Common myeloid progenitor, CD34-positive (primary cell): ENCODE data around the gene MEG3.
A peak's percentile ranks its signal among the peaks of the same experiment; 100 is the strongest.

Experiments
- CTCF ChIA-PET: fragments of 350-600 bp; sonication (Branson Sonifier 250); formaldehyde crosslinking; loops from one replicate; lab custom pipeline; 2021; ENCODE audit warnings: antibody characterized with exemption; lab: Charles Lee
- POLR2A ChIA-PET: fragments of 350-600 bp; sonication (Branson Sonifier 250); formaldehyde crosslinking; loops from one replicate; lab custom pipeline; 2021; ENCODE audit warnings: antibody characterized with exemption; lab: Charles Lee
- DNase-seq, 3 donors: peaks; one replicate each; pipeline versions ENCODE4 v3.0.0 to v3.0.0-alpha.2; 2013
- H3K27ac ChIP-seq, 2 experiments: 1 replicate in 1 of 2; 2 replicates in 1 of 2; pipeline ENCODE4 v1.7.0; 2013; ENCODE audit warnings: inconsistent platforms in 2 of 2, low read length in 2 of 2, mild to moderate bottlenecking in 2 of 2, low read depth in 1 of 2, moderate library complexity in 1 of 2; ENCODE audit not compliant: severe bottlenecking in 2 of 2, insufficient read depth in 1 of 2, poor library complexity in 1 of 2
- H3K27me3 ChIP-seq, 5 experiments: replicated peaks in 2 of 5; 1 replicate in 3 of 5; 2 replicates in 2 of 5; pipeline versions ENCODE4 v1.6.1 to v1.7.0; 2013; ENCODE audit warnings: low read length in 4 of 5, mild to moderate bottlenecking in 2 of 5, moderate library complexity in 2 of 5, inconsistent platforms in 1 of 5; ENCODE audit not compliant: insufficient read depth in 5 of 5, control insufficient read depth in 4 of 5
- H3K36me3 ChIP-seq, 4 experiments: 1 replicate in 2 of 4; 2 replicates in 2 of 4; pipeline versions ENCODE4 v1.6.1 to v1.7.0; 2013; ENCODE audit warnings: low read length in 3 of 4, control low read depth in 1 of 4, mild to moderate bottlenecking in 1 of 4; ENCODE audit not compliant: control insufficient read depth in 4 of 4, insufficient read depth in 4 of 4
- H3K4me1 ChIP-seq, 4 experiments: 1 replicate in 3 of 4; 2 replicates in 1 of 4; pipeline versions ENCODE4 v1.6.1 to v1.7.1; 2013; ENCODE audit warnings: low read length in 3 of 4, mild to moderate bottlenecking in 3 of 4, control low read depth in 1 of 4, inconsistent platforms in 1 of 4, moderate library complexity in 1 of 4; ENCODE audit not compliant: control insufficient read depth in 4 of 4, insufficient read depth in 4 of 4; ENCODE audit errors: control extremely low read depth in 1 of 4
- H3K4me3 ChIP-seq, 7 experiments: 1 replicate in 4 of 7; 2 replicates in 3 of 7; pipeline versions ENCODE4 v1.5.1 to v1.7.0; 2013; ENCODE audit warnings: mild to moderate bottlenecking in 7 of 7, low read length in 6 of 7, moderate library complexity in 6 of 7, inconsistent platforms in 2 of 7, low read depth in 2 of 7, control low read depth in 1 of 7; ENCODE audit not compliant: insufficient read depth in 4 of 7, control insufficient read depth in 1 of 7; ENCODE audit errors: extremely low read depth in 1 of 7
- H3K9me3 ChIP-seq, 5 experiments: 1 replicate in 4 of 5; 2 replicates in 1 of 5; pipeline versions ENCODE4 v1.6.1 to v1.7.1; 2013; ENCODE audit warnings: low read length in 4 of 5, mild to moderate bottlenecking in 2 of 5, inconsistent platforms in 1 of 5, low read depth in 1 of 5, moderate library complexity in 1 of 5; ENCODE audit not compliant: control insufficient read depth in 4 of 5, insufficient read depth in 2 of 5; ENCODE audit errors: control extremely low read depth in 1 of 5
- WGBS: methylation state at CpG from one replicate; pipeline ENCODE4 v1.1.5; 2013; ENCODE audit not compliant: insufficient coverage; 5-methylcytosine and 5-hydroxymethylcytosine counted together

Gene MEG3

GRCh38 chr14:100824091-100824551 is 1.8 kb upstream of the MEG3 start:
- peaks cover 0 to 36% (median 4%) of the 10 kb centered on the region in 5 experiments for H3K27me3 ChIP-seq
- H3K27ac ChIP-seq = no peak overlapping the region
- H3K4me3 ChIP-seq = peak overlapping the region in 1 of 7 experiments; percentile 23
- ChIA-PET CTCF (interaction anchor here (0.7 to 1.1 kb wide), 3 partner anchors 8 to 162 kb away, joined by 3 to 4 read pairs (median 3); no protein-coding TSS in a partner anchor), POLR2A (no interaction called here)
- 41% methylated on average over 31 of the region's 32 CpGs for WGBS
- no peaks in the 10 kb centered on the region for H3K36me3 ChIP-seq
- peak; percentile 49 to 77 (median 73) for DNase-seq
- H3K4me1 ChIP-seq = peaks cover 0 to 36% (median 19%) of the 10 kb centered on the region in 4 experiments
- peaks cover 0 to 11% (median 3%) of the 10 kb centered on the region in 5 experiments for H3K9me3 ChIP-seq

- peak overlapping the region in 6 of 7 experiments; percentile 19 to 71 (median 54) for H3K4me3 ChIP-seq
Observed at GRCh38 chr14:100824901-100825712, 811 bp upstream of the MEG3 start.

GRCh38 chr14:100826391-100827100 is 628 bp downstream of the MEG3 start:
- DNase-seq = no peak
- H3K4me3 ChIP-seq = peak overlapping the region in 6 of 7 experiments; percentile 30 to 71 (median 60)
- H3K9me3 ChIP-seq = peaks cover 0 to 11% (median 3%) of the 10 kb centered on the region in 5 experiments

More at GRCh38 chr14:100824901-100825712, 811 bp upstream of the MEG3 start:
- POLR2A ChIA-PET = no interaction called here
- peaks cover 0 to 11% (median 3%) of the 10 kb centered on the region in 5 experiments for H3K9me3 ChIP-seq
- no peaks in the 10 kb centered on the region for H3K36me3 ChIP-seq
- H3K27me3 ChIP-seq = peaks cover 0 to 36% (median 4%) of the 10 kb centered on the region in 5 experiments
- WGBS = 45% methylated on average over 33 of the region's 36 CpGs
- H3K4me1 ChIP-seq = peaks cover 0 to 36% (median 19%) of the 10 kb centered on the region in 4 experiments
- no peak overlapping the region for H3K27ac ChIP-seq
- peak in 2 of 3 donors; percentile 41 to 50 for DNase-seq
- CTCF ChIA-PET = interaction anchor here (1.0 to 1.1 kb wide), 2 partner anchors 9 to 163 kb away, joined by 3 to 4 read pairs; no protein-coding TSS in a partner anchor

GRCh38 chr14:100827101-100828021 is 1.4 kb downstream of the MEG3 start:
- H3K9me3 ChIP-seq = peaks cover 0 to 11% (median 3%) of the 10 kb centered on the region in 5 experiments
- DNase-seq = no peak
- peak overlapping the region in 4 of 7 experiments; percentile 55 to 71 (median 64) for H3K4me3 ChIP-seq
- CTCF ChIA-PET = no interaction called here
- 77% methylated on average over 42 of the region's 61 CpGs for WGBS
- no peaks in the 10 kb centered on the region for H3K36me3 ChIP-seq
- peaks cover 0 to 36% (median 4%) of the 10 kb centered on the region in 5 experiments for H3K27me3 ChIP-seq
- POLR2A ChIA-PET = no interaction called here
- H3K27ac ChIP-seq = no peak overlapping the region
- peaks cover 0 to 36% (median 19%) of the 10 kb centered on the region in 4 experiments for H3K4me1 ChIP-seq

More at GRCh38 chr14:100826391-100827100, 628 bp downstream of the MEG3 start:
- H3K27me3 ChIP-seq = peaks cover 0 to 36% (median 4%) of the 10 kb centered on the region in 5 experiments
- no peaks in the 10 kb centered on the region for H3K36me3 ChIP-seq
- H3K27ac ChIP-seq = no peak overlapping the region
- CTCF ChIA-PET = no interaction called here
- POLR2A ChIA-PET = no interaction called here
- peaks cover 0 to 36% (median 19%) of the 10 kb centered on the region in 4 experiments for H3K4me1 ChIP-seq
- 57% methylated on average over 18 of the region's 27 CpGs for WGBS

GRCh38 chr14:100828031-100828769 is 2.3 kb downstream of the MEG3 start:
- Histone ChIP-seq H3K4me1 (peaks cover 0 to 36% (median 18%) of the 10 kb centered on the region in 4 experiments), H3K4me3 (no peak overlapping the region), H3K36me3 (no peaks in the 10 kb centered on the region), H3K9me3 (peaks cover 0 to 11% (median 3%) of the 10 kb centered on the region in 5 experiments), H3K27me3 (peaks cover 0 to 36% (median 4%) of the 10 kb centered on the region in 5 experiments), H3K27ac (no peak overlapping the region)
- DNase-seq = no peak
- CTCF ChIA-PET = no interaction called here
- POLR2A ChIA-PET = no interaction called here
- WGBS = 87% methylated on average over 25 of the region's 26 CpGs

- Histone ChIP-seq H3K27ac (no peak overlapping the region), H3K36me3 (no peaks in the 10 kb centered on the region), H3K27me3 (peaks cover 0 to 24% (median 0%) of the 10 kb centered on the region in 5 experiments), H3K4me3 (no peak overlapping the region), H3K9me3 (peaks cover 0 to 11% (median 1%) of the 10 kb centered on the region in 5 experiments), H3K4me1 (peaks cover 0 to 15% (median 9%) of the 10 kb centered on the region in 4 experiments)
- ChIA-PET POLR2A (no interaction called here), CTCF (interaction anchor here (0.6 kb wide), 1 partner anchor 77 kb away, joined by 3 read pairs; no protein-coding TSS in a partner anchor)
- 97% methylated on average over 8 of the region's 8 CpGs for WGBS
- DNase-seq = no peak
Observed at GRCh38 chr14:100830681-100831080, 4.8 kb downstream of the MEG3 start.
